Germinal center (tissue), 1 donor: ENCODE results near the gene P2RX2.
A peak's percentile ranks its signal among the peaks of the same experiment; 100 is the strongest.

Experiments used
- DNase-seq: peaks from one replicate; pipeline ENCODE4 v3.0.0; 2012; ENCODE audit warnings: mixed read lengths, low spot score

P2RX2 gene

DNA sequence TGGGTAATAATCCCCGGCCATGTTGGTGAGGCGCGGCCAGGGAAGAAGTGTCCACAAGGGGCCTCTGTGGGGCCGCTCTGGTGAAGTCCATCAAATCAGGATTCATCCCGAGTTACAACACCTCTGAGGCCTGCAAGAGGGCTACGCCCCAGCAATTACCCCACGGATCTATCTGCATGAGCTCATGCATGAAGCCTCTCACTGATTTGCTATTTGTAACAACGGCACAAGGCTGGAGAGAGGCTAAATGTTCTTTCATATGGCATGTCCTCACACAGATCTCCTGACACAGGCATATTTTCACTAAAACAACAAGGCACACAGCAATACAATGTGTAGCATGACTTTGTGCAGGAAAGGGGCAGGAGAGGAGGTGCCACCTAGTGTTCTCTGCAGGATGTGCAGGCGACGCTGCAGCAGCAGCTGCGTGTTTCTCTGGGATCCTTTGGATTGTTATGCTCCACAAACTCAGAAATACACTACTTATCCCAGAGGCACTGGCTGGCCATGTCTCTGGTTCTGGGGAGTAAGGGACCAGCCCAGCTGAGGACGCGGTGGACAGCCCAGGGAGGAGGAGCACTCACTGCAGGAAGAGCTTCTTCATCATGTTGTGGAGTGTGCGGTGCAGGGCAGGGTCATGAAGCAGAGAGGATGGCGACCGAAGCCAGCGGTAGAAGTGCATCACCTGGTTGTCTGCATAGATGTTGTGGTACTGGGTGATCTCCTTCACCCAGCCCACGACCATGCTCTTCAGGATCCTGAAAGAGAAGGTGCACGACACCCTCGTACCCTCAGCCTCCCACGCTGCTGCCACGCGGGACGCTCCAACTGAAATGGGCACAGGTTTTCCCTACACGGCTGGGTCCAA lies 20.2 kb downstream of the P2RX2 start:
- DNase-seq: peak; percentile 42

- DNase-seq: no peak
These were observed 21.5 kb downstream of the P2RX2 start for GRCh38 chr12:132639956-132640520.

GRCh38 chr12:132640936-132641335 lies 22.4 kb downstream of the P2RX2 start:
- DNase-seq: no peak

- DNase-seq: no peak
These were observed 23.5 kb downstream of the P2RX2 start for GRCh38 chr12:132641811-132642650.

DNA sequence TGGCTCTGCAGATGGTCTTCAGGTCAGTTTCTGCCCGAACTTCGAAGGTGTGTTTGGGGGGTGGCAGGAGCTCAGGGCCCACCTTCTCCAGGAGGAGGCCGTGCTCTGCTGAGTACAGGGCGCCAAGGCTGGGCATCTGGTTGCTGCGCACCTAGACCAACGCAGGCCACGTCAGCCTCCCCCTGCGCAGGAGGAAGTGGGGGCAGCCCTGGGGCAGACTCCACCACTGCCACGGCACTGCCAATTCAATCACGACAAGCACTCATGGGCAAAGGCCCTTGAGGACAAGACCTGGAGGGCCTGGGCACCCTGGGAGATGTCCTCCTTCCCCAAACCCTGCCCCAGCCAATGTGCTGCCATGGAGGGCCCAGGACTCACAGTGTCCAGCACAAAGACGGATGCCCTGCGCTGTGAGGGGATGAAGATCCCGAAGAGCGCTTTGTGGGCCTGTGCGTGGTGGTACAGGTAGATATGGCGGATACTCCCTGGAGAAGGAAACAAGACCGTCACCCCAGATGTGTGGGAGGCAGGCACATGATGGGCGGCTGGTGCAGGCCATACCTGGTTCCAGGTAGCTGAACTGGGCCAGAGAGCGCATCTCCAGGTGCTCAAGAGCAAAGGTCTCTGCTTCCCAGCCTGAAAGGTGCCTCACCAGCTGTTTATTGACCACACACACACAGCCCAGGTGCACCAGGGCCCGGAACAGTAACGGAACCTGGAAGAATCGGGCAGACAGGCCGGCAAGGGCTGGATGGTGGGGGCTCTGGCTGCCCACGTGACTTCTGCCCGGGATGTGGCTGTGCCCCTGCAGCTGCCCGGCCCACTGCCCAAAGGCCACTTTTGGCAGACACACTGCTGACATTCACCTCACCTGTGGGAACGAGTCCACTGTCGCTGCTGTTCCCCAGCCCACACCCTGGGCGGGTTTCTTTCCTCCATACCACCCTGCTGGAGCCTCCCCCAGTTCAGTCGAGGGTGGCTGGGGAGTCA lies 24.6 kb downstream of the P2RX2 start:
- no peak for DNase-seq

GRCh38 chr12:132646850-132647249 lies 28.3 kb downstream of the P2RX2 start:
- no peak for DNase-seq

DNA sequence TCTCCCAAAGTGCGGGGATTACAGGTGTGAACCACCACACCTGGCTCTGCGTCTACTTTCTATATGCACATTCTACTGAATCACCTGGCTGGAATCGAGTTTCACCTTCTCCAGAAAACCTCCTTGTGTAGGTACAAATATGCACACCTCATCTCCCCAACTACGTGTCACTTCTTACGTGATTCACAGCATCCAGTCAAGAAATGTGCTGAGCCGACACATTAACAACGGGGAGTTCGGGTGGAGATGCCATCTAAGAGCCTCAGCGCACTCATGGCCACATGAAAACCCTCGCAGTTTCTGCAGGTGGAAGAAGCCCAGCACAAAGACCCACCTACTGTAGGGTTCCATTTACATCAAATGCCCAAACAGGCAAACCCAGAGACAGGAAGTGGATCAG lies 29.3 kb downstream of the P2RX2 start:
- no peak for DNase-seq

DNA sequence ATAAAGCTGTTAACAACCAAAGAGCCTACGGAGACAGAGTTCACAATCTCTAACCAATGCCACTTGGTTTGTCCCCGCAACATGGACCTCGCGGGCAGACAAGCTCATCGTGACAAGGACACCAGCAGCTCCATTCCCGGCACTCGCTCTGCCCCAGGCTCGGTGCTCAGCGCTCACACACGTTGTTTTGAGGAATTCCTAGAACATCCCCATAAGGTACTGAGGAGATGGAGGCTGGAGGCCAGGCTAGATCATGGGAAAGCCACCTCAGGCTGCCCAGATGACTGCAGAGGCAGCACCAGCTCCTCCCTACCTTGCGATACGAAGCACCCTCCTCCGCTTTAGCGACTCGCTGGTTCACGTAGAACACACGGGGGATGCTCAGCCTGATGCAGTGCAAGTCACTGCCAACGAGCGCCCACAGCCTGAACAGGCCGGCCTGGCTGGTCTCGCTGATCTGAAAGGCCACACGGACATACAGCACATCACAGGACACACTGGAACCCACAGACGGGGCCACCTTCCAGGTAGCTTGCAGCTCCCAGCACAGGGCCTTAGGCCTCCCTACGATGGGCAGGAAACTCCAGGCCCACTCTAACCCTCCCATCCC lies 30.1 kb downstream of the P2RX2 start:
- no peak for DNase-seq

DNA sequence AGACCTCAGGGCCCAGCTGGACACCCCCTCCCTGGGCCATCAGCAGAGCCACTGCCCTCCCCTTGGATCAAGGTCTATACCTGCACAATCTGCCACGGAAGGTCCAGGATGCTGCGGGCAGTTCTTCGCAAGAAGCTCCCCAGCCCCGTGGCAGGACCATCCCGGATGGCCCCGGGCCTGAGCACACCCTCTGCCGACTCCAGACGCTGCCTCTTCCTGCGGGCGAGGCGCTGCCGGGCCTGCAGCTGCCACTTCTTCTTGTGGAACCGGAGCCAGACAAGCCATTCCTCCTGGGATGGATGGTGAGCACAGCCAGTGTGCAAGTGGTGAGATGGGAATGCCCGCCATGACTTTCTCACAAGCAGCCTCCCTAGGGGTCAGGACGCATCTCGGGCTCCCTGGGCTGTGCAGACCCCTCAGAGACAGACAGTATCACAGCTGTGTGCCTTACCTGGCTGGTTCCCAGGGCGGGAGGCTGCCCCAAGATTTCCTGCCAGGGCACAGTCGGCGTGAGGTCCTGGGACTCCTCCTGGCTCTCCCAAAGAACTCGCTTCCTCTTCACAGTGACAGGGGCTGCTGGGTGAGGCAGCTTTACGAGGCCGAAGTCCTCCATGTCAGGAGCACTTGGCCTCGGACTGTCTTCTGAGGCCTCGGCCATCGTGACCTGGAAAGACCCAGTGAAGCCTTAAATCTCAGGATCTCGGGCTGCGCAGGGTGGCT lies 30.8 kb downstream of the P2RX2 start:
- no peak for DNase-seq

- no peak for DNase-seq
These were observed 33.0 kb downstream of the P2RX2 start for GRCh38 chr12:132651444-132652100.

- DNase-seq: no peak
These were observed 35.2 kb downstream of the P2RX2 start for GRCh38 chr12:132653567-132654290.

DNA sequence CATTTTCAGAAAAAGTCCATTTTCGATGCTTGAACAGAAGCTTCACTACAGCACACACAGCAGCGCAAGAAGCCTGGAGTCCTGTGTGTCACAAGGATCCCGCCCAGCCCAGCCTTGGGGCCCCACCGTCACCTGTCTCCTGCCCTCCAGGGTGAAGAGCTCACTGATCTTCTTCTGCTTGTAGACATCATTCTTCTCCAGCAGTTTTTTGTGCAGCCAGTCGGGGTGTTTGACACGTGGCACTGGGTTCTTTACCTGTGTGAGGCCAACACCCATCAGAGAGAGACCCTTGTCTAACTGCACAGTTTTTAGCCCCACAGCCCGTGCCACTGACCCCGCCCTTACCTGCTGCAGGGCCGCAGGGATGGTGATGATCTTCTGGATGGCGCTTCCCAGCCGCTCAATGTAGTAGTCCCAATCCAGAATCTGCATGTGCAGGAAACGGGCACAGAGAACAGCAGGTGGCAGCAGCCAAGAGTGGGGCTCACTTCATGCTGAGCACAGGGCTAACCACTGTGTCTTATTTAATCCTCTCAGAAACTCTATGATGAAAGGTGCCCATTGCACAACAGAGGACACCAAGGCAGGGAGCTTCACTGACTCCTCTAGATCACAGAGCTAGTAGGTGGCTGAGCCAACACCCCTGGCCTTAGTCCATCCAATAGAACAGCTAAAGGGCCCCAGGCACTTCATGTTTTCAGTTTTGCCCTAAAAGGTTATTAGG lies 38.6 kb downstream of the P2RX2 start:
- DNase-seq: no peak

GRCh38 chr12:132658149-132658894 lies 39.7 kb downstream of the P2RX2 start:
- DNase-seq: no peak

DNA sequence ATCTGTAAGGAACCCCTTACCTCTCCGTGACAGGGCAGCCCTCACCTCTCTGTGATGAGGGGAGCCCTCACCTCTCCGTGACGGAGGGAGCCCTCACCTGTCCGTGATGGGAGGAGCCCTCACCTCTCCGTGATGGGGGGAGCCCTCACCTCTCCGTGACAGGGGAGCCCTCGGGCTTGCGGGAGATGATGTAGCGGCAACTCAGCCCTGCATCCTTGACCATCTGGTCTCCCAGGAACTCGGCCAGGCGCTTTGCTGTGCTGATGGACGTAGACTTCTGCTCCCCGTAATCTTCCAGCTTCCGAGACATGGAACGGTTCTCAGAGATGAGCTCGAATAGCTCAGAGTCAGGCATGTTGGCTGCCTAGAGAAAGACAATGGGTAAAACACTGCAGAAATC lies 40.6 kb downstream of the P2RX2 start:
- no peak for DNase-seq

DNA sequence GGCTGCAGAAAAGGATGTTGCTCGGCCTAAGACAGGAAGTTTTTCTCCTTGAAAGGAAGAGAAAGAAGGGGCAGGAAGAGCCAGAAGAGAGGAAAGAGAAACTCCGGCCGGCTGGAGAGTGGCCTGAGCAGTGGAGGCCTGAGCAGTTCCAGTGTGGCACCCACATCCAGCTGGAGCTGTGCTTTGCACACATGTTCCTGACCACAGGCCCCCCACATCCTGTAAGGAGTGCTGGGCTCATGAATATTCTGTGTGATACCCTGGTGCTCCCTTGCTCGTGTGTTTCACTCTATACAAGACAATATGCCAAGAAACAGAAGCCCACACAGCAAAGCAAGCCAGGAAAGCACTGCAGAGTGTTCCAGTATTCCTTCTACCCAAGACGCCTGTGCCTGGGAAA lies 41.5 kb downstream of the P2RX2 start:
- DNase-seq: no peak

GRCh38 chr12:132660996-132661395 lies 42.4 kb downstream of the P2RX2 start:
- no peak for DNase-seq

DNA sequence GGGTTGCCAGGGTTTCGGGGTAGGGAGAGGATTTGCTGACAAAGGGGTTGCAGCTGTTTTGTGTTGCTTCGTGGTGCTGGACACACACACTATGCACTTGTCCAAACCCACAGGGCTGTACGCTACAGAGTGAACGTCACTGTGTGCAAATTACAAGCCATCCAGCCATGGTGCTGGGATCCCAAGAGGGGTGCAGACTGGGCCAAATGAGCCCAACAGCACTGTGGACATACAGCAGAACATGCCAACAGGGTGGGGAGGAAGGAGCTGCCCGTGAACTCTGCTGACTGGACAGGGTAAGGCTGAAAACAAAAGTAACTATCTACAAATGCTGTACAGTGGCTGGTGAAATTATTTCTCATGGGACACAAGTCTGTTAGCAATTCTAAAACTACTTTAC lies 43.4 kb downstream of the P2RX2 start:
- no peak for DNase-seq
